Measurements from ENCODE around the gene SYNE3. TPM values are rescaled to one million over a fixed set of nuclear protein-coding genes. Genes with fewer than 3 reads are reported as not detected.

SYNE3 gene
- total RNA-seq, 1 experiment from 2014 or later, result 21.2 TPM

DNA sequence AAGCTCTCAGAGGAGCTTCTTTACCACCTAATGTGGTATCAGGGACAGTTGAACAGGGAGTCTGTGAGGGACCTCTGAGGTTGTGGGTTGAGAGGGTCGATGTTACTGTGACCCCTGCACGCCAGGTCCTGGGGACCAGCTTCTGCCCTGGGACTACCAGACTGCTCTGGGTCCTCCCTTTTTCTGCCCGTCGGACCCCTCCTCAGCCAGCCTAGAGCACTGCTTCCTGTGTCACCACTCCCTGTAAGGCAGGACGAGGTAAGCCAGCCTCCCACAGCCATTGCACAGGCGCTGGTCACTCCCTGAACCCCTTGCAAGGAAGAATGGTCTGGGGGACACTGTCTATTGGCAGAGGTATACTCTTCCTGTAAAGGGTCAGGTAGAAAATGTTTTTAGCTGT is 38.1 kb downstream of the SYNE3 start:
- no peaks in the 10 kb centered on the region for H3K9me3 ChIP-seq
- TF ChIP-seq, protein P1, sequence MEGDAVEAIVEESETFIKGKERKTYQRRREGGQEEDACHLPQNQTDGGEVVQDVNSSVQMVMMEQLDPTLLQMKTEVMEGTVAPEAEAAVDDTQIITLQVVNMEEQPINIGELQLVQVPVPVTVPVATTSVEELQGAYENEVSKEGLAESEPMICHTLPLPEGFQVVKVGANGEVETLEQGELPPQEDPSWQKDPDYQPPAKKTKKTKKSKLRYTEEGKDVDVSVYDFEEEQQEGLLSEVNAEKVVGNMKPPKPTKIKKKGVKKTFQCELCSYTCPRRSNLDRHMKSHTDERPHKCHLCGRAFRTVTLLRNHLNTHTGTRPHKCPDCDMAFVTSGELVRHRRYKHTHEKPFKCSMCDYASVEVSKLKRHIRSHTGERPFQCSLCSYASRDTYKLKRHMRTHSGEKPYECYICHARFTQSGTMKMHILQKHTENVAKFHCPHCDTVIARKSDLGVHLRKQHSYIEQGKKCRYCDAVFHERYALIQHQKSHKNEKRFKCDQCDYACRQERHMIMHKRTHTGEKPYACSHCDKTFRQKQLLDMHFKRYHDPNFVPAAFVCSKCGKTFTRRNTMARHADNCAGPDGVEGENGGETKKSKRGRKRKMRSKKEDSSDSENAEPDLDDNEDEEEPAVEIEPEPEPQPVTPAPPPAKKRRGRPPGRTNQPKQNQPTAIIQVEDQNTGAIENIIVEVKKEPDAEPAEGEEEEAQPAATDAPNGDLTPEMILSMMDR (IDR thresholded peaks at IDR 0.05; ENCODE audit: insufficient read depth in 1 of 2, low read depth in 1 of 2, low read length in 1 of 2, severe bottlenecking in 1 of 2, unreplicated experiment in 1 of 2), result no peak
- H3K36me3 Mint-ChIP-seq (ENCODE audit: insufficient read depth, unreplicated experiment), result peaks cover 10% of the 10 kb centered on the region
- peaks cover 14% of the 10 kb centered on the region for H3K4me1 Mint-ChIP-seq (ENCODE audit: low read depth, unreplicated experiment)
- no peaks in the 10 kb centered on the region for H3K27me3 ChIP-seq (replicated peaks; ENCODE audit: control insufficient read depth, insufficient read depth, low read length)
- H3K27me3 Mint-ChIP-seq (ENCODE audit: insufficient read depth, unreplicated experiment), result no peaks in the 10 kb centered on the region
- H3K4me3 ChIP-seq (ENCODE audit: low read depth, low read length), result no peak overlapping the region
- peaks cover 25% of the 10 kb centered on the region for H3K4me1 ChIP-seq
- no peak for DNase-seq
- H3K9me3 Mint-ChIP-seq (ENCODE audit: unreplicated experiment), result no peaks in the 10 kb centered on the region
- CTCF ChIA-PET, result no interaction called here
- intact Hi-C loops (cut with micrococcal nuclease; ENCODE audit: unreplicated experiment), result no loop called here
- no TSS peak for BruUV-seq (replicated peaks)
- POLR2A ChIA-PET, result no interaction called here
- peaks cover 2% of the 10 kb centered on the region; the same call in 1 of the 2 replicates for H3K36me3 ChIP-seq (ENCODE audit: control insufficient read depth, insufficient read depth, low read length)
- no peak overlapping the region for H3K27ac Mint-ChIP-seq (ENCODE audit: unreplicated experiment)
- no peak overlapping the region for H3K4me3 Mint-ChIP-seq (ENCODE audit: unreplicated experiment)

DNA sequence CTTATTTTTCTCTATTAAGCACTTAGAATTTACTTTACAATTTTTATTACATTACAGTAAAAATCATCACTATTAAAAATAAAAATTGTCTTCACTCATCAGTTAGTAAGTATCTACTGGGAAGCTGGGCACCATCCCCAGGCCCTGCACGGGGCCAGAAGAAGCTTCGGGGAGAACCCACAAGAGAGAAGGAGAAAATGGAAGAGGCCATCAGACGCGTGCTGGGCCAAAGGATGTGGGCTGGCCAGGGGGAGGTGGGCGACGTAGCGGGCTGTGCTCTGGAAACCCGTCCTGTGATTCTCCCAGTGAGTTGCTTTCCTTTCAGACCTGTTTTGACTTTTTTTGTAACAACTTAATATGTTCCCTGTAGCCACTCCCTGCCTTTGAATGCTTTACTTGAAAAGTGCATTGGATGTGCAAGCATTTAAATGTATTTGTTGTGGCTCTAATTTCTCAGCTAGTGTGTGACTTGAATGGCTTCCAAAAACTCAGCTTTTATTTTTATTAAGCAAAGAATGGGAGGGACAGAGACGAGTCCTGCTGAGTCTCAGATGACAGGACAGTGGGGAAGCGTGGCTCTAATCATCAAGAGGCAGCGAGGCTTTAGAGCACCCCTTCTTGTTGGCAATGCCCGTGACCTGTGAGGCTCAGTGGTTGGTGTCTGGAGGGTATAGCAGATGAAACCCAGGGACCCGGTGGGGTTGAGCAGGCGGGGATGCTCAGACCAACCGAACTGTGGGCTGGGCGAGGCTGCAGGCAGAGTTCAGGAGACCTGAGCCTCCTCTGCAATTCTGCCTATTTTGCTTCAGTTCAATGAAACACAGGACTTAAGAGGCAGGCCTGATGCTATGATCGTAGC is 38.8 kb downstream of the SYNE3 start:
- POLR2A ChIA-PET, result no interaction called here
- H3K27ac Mint-ChIP-seq (ENCODE audit: unreplicated experiment), result no peak overlapping the region
- DNase-seq, result no peak
- BruUV-seq (replicated peaks), result no TSS peak
- CTCF ChIA-PET, result no interaction called here
- peaks cover 10% of the 10 kb centered on the region for H3K36me3 Mint-ChIP-seq (ENCODE audit: insufficient read depth, unreplicated experiment)
- TF ChIP-seq, protein P1 (IDR thresholded peaks at IDR 0.05; ENCODE audit: insufficient read depth in 1 of 2, low read depth in 1 of 2, low read length in 1 of 2, severe bottlenecking in 1 of 2, unreplicated experiment in 1 of 2), result no peak
- peaks cover 2% of the 10 kb centered on the region; the same call in 1 of the 2 replicates for H3K36me3 ChIP-seq (ENCODE audit: control insufficient read depth, insufficient read depth, low read length)
- no peaks in the 10 kb centered on the region for H3K27me3 Mint-ChIP-seq (ENCODE audit: insufficient read depth, unreplicated experiment)
- no peaks in the 10 kb centered on the region for H3K9me3 Mint-ChIP-seq (ENCODE audit: unreplicated experiment)
- intact Hi-C loops (cut with micrococcal nuclease; ENCODE audit: unreplicated experiment), result no loop called here
- H3K4me1 ChIP-seq, result peaks cover 18% of the 10 kb centered on the region
- no peaks in the 10 kb centered on the region for H3K27me3 ChIP-seq (replicated peaks; ENCODE audit: control insufficient read depth, insufficient read depth, low read length)
- no peak overlapping the region for H3K4me3 Mint-ChIP-seq (ENCODE audit: unreplicated experiment)
- no peak overlapping the region for H3K4me3 ChIP-seq (ENCODE audit: low read depth, low read length)
- peaks cover 13% of the 10 kb centered on the region for H3K4me1 Mint-ChIP-seq (ENCODE audit: low read depth, unreplicated experiment)
- no peaks in the 10 kb centered on the region for H3K9me3 ChIP-seq

DNA sequence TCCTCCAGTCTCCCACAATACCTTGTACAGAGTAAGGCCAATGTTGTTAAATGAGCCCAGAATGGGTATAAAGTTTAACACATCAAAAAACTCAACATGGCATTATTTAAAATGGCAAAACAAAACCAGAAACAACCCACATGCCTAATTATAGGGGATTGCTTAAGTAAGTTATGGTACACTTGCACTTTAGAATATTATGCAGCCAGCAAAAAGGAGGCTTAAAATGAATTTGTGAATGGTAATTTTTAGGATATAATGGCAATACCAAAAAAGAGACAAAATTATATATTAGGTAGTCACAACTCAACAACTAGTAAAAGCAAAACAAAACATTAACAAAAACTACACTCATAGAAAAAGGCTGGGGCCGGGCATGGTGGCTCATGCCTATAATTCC is 39.7 kb downstream of the SYNE3 start:
- no peak for DNase-seq
- no peaks in the 10 kb centered on the region for H3K27me3 ChIP-seq (replicated peaks; ENCODE audit: control insufficient read depth, insufficient read depth, low read length)
- no TSS peak for BruUV-seq (replicated peaks)
- POLR2A ChIA-PET, result no interaction called here
- no peak overlapping the region for H3K4me3 Mint-ChIP-seq (ENCODE audit: unreplicated experiment)
- peaks cover 2% of the 10 kb centered on the region; the same call in 1 of the 2 replicates for H3K36me3 ChIP-seq (ENCODE audit: control insufficient read depth, insufficient read depth, low read length)
- H3K36me3 Mint-ChIP-seq (ENCODE audit: insufficient read depth, unreplicated experiment), result peaks cover 10% of the 10 kb centered on the region
- peaks cover 17% of the 10 kb centered on the region for H3K4me1 Mint-ChIP-seq (ENCODE audit: low read depth, unreplicated experiment)
- no peaks in the 10 kb centered on the region for H3K9me3 Mint-ChIP-seq (ENCODE audit: unreplicated experiment)
- no peak overlapping the region for H3K27ac Mint-ChIP-seq (ENCODE audit: unreplicated experiment)
- H3K4me1 ChIP-seq, result peaks cover 17% of the 10 kb centered on the region
- no peak overlapping the region for H3K4me3 ChIP-seq (ENCODE audit: low read depth, low read length)
- intact Hi-C loops (cut with micrococcal nuclease; ENCODE audit: unreplicated experiment), result no loop called here
- CTCF ChIA-PET, result no interaction called here
- TF ChIP-seq, protein P1 (IDR thresholded peaks at IDR 0.05; ENCODE audit: insufficient read depth in 1 of 2, low read depth in 1 of 2, low read length in 1 of 2, severe bottlenecking in 1 of 2, unreplicated experiment in 1 of 2), result no peak
- no peaks in the 10 kb centered on the region for H3K27me3 Mint-ChIP-seq (ENCODE audit: insufficient read depth, unreplicated experiment)
- H3K9me3 ChIP-seq, result no peaks in the 10 kb centered on the region
